BJ (cell line): ENCODE data around the gene ITGA11. TPM values are rescaled to one million over a fixed set of nuclear protein-coding genes. Genes with fewer than 3 reads are reported as not detected.

Experiments used
- CTCF ChIA-PET: fragments of 350-600 bp; formaldehyde crosslinking; extraction: SDS; loops from one replicate; lab custom pipeline; 2021; ENCODE audit warnings: antibody characterized with exemption, inconsistent platforms; lab: Yijun Ruan, JAX
- POLR2A ChIA-PET: fragments of 300-600 bp; sonication (Branson Sonifier 250); formaldehyde crosslinking; extraction: SDS; loops from one replicate; lab custom pipeline; 2021; ENCODE audit warnings: antibody characterized with exemption; lab: Charles Lee
- DNase-seq: peaks from one replicate; pipeline ENCODE4 v3.0.0-alpha.2; 2011; ENCODE audit warnings: low read depth
- H3K27me3 ChIP-seq: 2 replicates; pipeline ENCODE4 v1.6.0; 2011; ENCODE audit warnings: low read length; ENCODE audit not compliant: control insufficient read depth, insufficient read depth
- H3K36me3 ChIP-seq: 2 replicates; pipeline ENCODE4 v1.5.1; 2011; ENCODE audit warnings: low read length; ENCODE audit not compliant: control insufficient read depth, insufficient read depth
- H3K4me3 ChIP-seq: 2 replicates; pipeline ENCODE4 v1.5.1; 2011; ENCODE audit warnings: low read depth, mild to moderate bottlenecking, control low read depth, low read length
- CTCF ChIP-seq: IDR thresholded peaks from 2 replicates; pipeline ENCODE4 v1.5.1; 2011; ENCODE audit warnings: low read depth, mild to moderate bottlenecking, control low read depth, inconsistent platforms, low read length, moderate library complexity; ENCODE audit not compliant: insufficient read depth
- polyA plus RNA-seq: library from polyadenylated mRNA; depleted of rRNA; stranded (reverse); fragments of >200 nt; gene quantifications from 2 replicates; pipeline ENCODE4 v1.2.3, GENCODE V29; 2011

The ITGA11 gene
- polyA plus RNA-seq, 1 experiment = 72.7 TPM

DNA sequence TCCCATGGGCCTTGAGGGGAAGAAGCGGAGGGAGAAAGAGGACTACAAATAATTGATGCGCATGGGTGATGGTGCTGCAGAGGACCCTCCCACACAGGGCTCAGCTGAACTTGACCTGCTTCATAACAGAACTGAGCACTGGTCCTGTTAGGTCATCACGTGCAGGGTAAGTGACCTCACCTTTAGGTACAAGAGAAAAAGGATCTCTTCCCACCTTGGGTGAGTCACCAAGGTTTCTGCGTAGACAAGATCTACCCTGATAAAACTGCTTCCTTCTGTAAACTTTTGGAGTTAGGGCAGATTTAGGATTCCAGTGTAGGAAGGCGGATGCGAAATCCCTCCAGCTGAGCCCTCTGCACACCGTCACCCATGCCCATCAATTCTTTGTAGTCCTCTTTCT is 87.4 kb downstream of the ITGA11 start:
- DNase-seq = no peak
- Histone ChIP-seq H3K27me3 (no peaks in the 10 kb centered on the region), H3K4me3 (no peak overlapping the region), H3K36me3 (0 out of 2 replicates have a peak, but pooled peaks cover 1% of the 10 kb centered on the region)
- no peak for TF ChIP-seq CTCF
- CTCF ChIA-PET = interaction anchor here (1.4 kb wide), 1 partner anchor 38 kb away, joined by 3 read pairs; no protein-coding TSS in a partner anchor
- POLR2A ChIA-PET = no interaction called here

GRCh38 chr15:68343579-68344225 is 88.3 kb downstream of the ITGA11 start:
- Histone ChIP-seq H3K4me3 (no peak overlapping the region), H3K27me3 (no peaks in the 10 kb centered on the region), H3K36me3 (0 out of 2 replicates have a peak, but pooled peaks cover 1% of the 10 kb centered on the region)
- no peak for TF ChIP-seq CTCF
- CTCF ChIA-PET = interaction anchor here (0.7 to 1.4 kb wide), 2 partner anchors 37 to 67 kb away, joined by 3 read pairs; no protein-coding TSS in a partner anchor
- no peak for DNase-seq
- POLR2A ChIA-PET = interaction anchor here (0.7 kb wide), 1 partner anchor 291 kb away, joined by 3 read pairs; no protein-coding TSS in a partner anchor

- Histone ChIP-seq H3K36me3 (0 out of 2 replicates have a peak, but pooled peaks cover 1% of the 10 kb centered on the region), H3K4me3 (no peak overlapping the region), H3K27me3 (no peaks in the 10 kb centered on the region)
- DNase-seq = no peak
- CTCF ChIA-PET = interaction anchor here (0.7 to 2.1 kb wide), 5 partner anchors 9 to 235 kb away, joined by 3 to 5 read pairs (median 4); no protein-coding TSS in a partner anchor
- TF ChIP-seq CTCF = no peak
- POLR2A ChIA-PET = no interaction called here
These were observed 89.9 kb downstream of the ITGA11 start for GRCh38 chr15:68341760-68342725.

GRCh38 chr15:68340726-68341671 is 91.0 kb downstream of the ITGA11 start:
- Histone ChIP-seq H3K27me3 (no peaks in the 10 kb centered on the region), H3K36me3 (0 out of 2 replicates have a peak, but pooled peaks cover 1% of the 10 kb centered on the region), H3K4me3 (no peak overlapping the region)
- POLR2A ChIA-PET = no interaction called here
- CTCF ChIA-PET = interaction anchor here (0.7 to 2.1 kb wide), 2 partner anchors 34 to 176 kb away, joined by 3 to 5 read pairs; no protein-coding TSS in a partner anchor
- DNase-seq = no peak
- TF ChIP-seq CTCF = no peak
